Cardiac fibroblast (primary cell): ENCODE measurements around the gene ABCA9.
"Not testable (repeated sequence)": the region's sequence is repeated elsewhere in the genome, so short reads cannot be mapped to it uniquely, and the experiment has no call there.

Experiments
- DNase-seq, 2 donors: peaks; one replicate each; pipeline versions ENCODE4 v3.0.0 to v3.0.0-alpha.2; 2010; ENCODE audit warnings: low read depth in 2 of 2
- H3K4me3 ChIP-seq, 2 donors: replicated peaks in 1 of 2; 1 replicate in 1 of 2; 2 replicates in 1 of 2; pipeline ENCODE4 v1.5.1; 2011; ENCODE audit warnings: low read depth in 2 of 2, low read length in 2 of 2, mild to moderate bottlenecking in 2 of 2, moderate library complexity in 1 of 2
- CTCF ChIP-seq: IDR thresholded peaks from one replicate; pipeline ENCODE4 v1.5.1; 2011; ENCODE audit warnings: low read depth, mild to moderate bottlenecking, low read length, inconsistent platforms

ABCA9 gene

GRCh38 chr17:68969101-68969500 is 91.6 kb downstream of the ABCA9 start:
- no peak for TF ChIP-seq CTCF
- no peak for DNase-seq
- no peak overlapping the region for H3K4me3 ChIP-seq

GRCh38 chr17:68963958-68964357 is 96.8 kb downstream of the ABCA9 start:
- no peak overlapping the region for H3K4me3 ChIP-seq
- DNase-seq, result peak in 1 of 2 donors; percentile 29
- no peak for TF ChIP-seq CTCF

GRCh38 chr17:68961214-68961882 is 99.4 kb downstream of the ABCA9 start:
- no peak for DNase-seq
- no peak overlapping the region for H3K4me3 ChIP-seq
- TF ChIP-seq CTCF, result no peak

GRCh38 chr17:68959117-68959516 is 101.6 kb downstream of the ABCA9 start:
- not testable (repeated sequence) for DNase-seq

GRCh38 chr17:68957944-68958343 is 102.8 kb downstream of the ABCA9 start:
- no peak for TF ChIP-seq CTCF
- H3K4me3 ChIP-seq, result no peak overlapping the region
- no peak for DNase-seq

More at GRCh38 chr17:68959117-68959516, 101.6 kb downstream of the ABCA9 start:
- H3K4me3 ChIP-seq, result not testable (repeated sequence)

- no peak for TF ChIP-seq CTCF
- peak; percentile 84 to 87 for DNase-seq
- peak within 1 kb of the TSS; percentile 32 to 41 for H3K4me3 ChIP-seq
Measured at GRCh38 chr17:68955181-68955841, 105.4 kb downstream of the ABCA9 start, which contains the start of gene ABCA8. Gene ABCA8 (minus strand): TSS chr17:68955392. CDS start chr17:68942034, 13,358 bp downstream.

GRCh38 chr17:68954146-68954896 is 106.4 kb downstream of the ABCA9 start:
- TF ChIP-seq CTCF, result no peak
- DNase-seq, result peak; percentile 47 to 50
- H3K4me3 ChIP-seq, result peak overlapping the region; percentile 32 to 41
